ENCODE data around the gene ZNF561. TPM values are rescaled to one million over a fixed set of nuclear protein-coding genes. Genes with fewer than 3 reads are reported as not detected.
"Not testable (repeated sequence)": the region's sequence is repeated elsewhere in the genome, so short reads cannot be mapped to it uniquely, and the experiment has no call there.

Gene ZNF561
- total and polyA plus RNA-seq, 11 donors, result 8.7 to 30.0 (median 19.0) TPM

- H3K27me3 ChIP-seq, result no peaks in the 10 kb centered on the region
- H3K36me3 ChIP-seq, result peaks cover 26 to 62% (median 55%) of the 10 kb centered on the region in 9 donors
- no peak for DNase-seq
- intact Hi-C loops (cut with DNase I), result no loop called here
- no peak for ATAC-seq
- no peaks in the 10 kb centered on the region for H3K4me1 ChIP-seq
- TF ChIP-seq POLR2A (IDR thresholded peaks at IDR 0.05) (no peak), CTCF (IDR thresholded peaks at IDR 0.05) (no peak)
- peaks cover 4 to 99% (median 44%) of the 10 kb centered on the region in 12 donors for H3K9me3 ChIP-seq
- 89 to 97% (median 94%) methylated on average over 5 of the region's 5 CpGs for WGBS, 4 donors
- no peak overlapping the region for H3K27ac ChIP-seq
- no peak overlapping the region for H3K4me3 ChIP-seq
Observed at GRCh38 chr19:9608912-9609311, 12.1 kb downstream of the ZNF561 start.

- H3K9me3 ChIP-seq, result peaks cover 0 to 17% (median 8%) of the 10 kb centered on the region in 12 donors
- intact Hi-C loops (cut with DNase I), result no loop called here
- no peaks in the 10 kb centered on the region for H3K36me3 ChIP-seq
- 82 to 88% (median 87%) methylated on average over 3 of the region's 3 CpGs for whole genome bisulfite sequencing, 4 donors
- H3K27ac ChIP-seq, result no peak overlapping the region
- no peak for ATAC-seq
- DNase-seq, result no peak
- no peaks in the 10 kb centered on the region for H3K4me1 ChIP-seq
- peaks cover 0 to 7% (median 0%) of the 10 kb centered on the region in 9 donors for H3K27me3 ChIP-seq
- TF ChIP-seq POLR2A (IDR thresholded peaks at IDR 0.05), result no peak
- H3K4me3 ChIP-seq, result no peak overlapping the region
Observed at GRCh38 chr19:9597027-9597426, 24.0 kb downstream of the ZNF561 start.

GRCh38 chr19:9586764-9587163 lies 34.3 kb downstream of the ZNF561 start:
- intact Hi-C loops (cut with DNase I), result loop anchor here in 5 of 10 donors (5.0 to 10.0 kb wide), 5 partner anchors 52 to 274 kb away; partner anchors contain the start of genes ZNF266 (in 1 of the 5) and ZNF426 (in 1 of the 5)
- Histone ChIP-seq H3K4me3 (no peak overlapping the region), H3K9me3 (no peaks in the 10 kb centered on the region), H3K36me3 (peaks cover 0 to 7% (median 0%) of the 10 kb centered on the region in 9 donors), H3K27me3 (peaks cover 0 to 19% (median 0%) of the 10 kb centered on the region in 9 donors), H3K27ac (no peak overlapping the region), H3K4me1 (peaks cover 0 to 23% (median 17%) of the 10 kb centered on the region in 12 donors)
- ATAC-seq (peak in 1 of 4 donors; percentile 45), DNase-seq (peak in 4 of 5 donors; percentile 35 to 48 (median 46))
- 15 to 18% (median 16%) methylated on average over 7 of the region's 7 CpGs for WGBS, 4 donors
- TF ChIP-seq POLR2A (IDR thresholded peaks at IDR 0.05), result no peak
- peak; percentile 44 to 72 (median 60) for TF ChIP-seq CTCF (IDR thresholded peaks at IDR 0.05)

- DNase-seq (peak; percentile 87 to 92 (median 90)), ATAC-seq (peak; percentile 93 to 98 (median 97))
- peaks cover 0 to 30% (median 19%) of the 10 kb centered on the region in 12 donors for H3K4me1 ChIP-seq
- peaks cover 0 to 16% (median 4%) of the 10 kb centered on the region in 9 donors for H3K36me3 ChIP-seq
- 0 to 2% (median 0%) methylated on average over 20 to 51 of the region's 51 CpGs for WGBS, 4 donors
- H3K27ac ChIP-seq, result peak within 1 kb of the TSS; percentile 69 to 95 (median 91)
- intact Hi-C loops (cut with DNase I), result loop anchor here in 6 of 10 donors (2.0 to 10.0 kb wide), 8 partner anchors 37 to 442 kb away; partner anchors contain the start of genes ZNF426 (in 2 of the 6), ZNF266 (in 1 of the 6), ZNF317 (in 1 of the 6) and ZNF561 (in 1 of the 6)
- TF ChIP-seq CTCF (IDR thresholded peaks at IDR 0.05), result peak in 2 of 12 donors; percentile 10 to 13
- TF ChIP-seq POLR2A (IDR thresholded peaks at IDR 0.05), result peak in 1 of 2 donors; percentile 38
- H3K4me3 ChIP-seq, result peak within 1 kb of the TSS; percentile 53 to 98 (median 87)
- peaks cover 0 to 14% (median 0%) of the 10 kb centered on the region in 9 donors for H3K27me3 ChIP-seq
- peaks cover 0 to 22% (median 2%) of the 10 kb centered on the region in 12 donors for H3K9me3 ChIP-seq
Observed at GRCh38 chr19:9584073-9584833, 36.8 kb downstream of the ZNF561 start, which contains the start of gene ZNF121. TSS of gene ZNF121 (minus strand) at chr19:9584504. CDS start at chr19:9568097, 16,407 bp downstream.

- H3K4me3 ChIP-seq, H3K27me3 ChIP-seq, DNase-seq, ATAC-seq: not testable (repeated sequence)
- intact Hi-C loops (cut with DNase I), result loop anchor here in 5 of 10 donors (5.0 to 10.0 kb wide), 6 partner anchors 45 to 440 kb away; partner anchors contain the start of genes ZNF426 (in 2 of the 5), ZNF266 (in 1 of the 5) and ZNF317 (in 1 of the 5)
- H3K9me3 ChIP-seq, result peaks cover 0 to 43% (median 14%) of the 10 kb centered on the region in 12 donors
- H3K36me3 ChIP-seq, result peaks cover 0 to 27% (median 7%) of the 10 kb centered on the region in 9 donors
- 82 to 89% (median 87%) methylated on average over 13 of the region's 13 CpGs for WGBS, 4 donors
- H3K27ac ChIP-seq, result peak overlapping the region in 2 of 12 donors; percentile 16 to 28
- peaks cover 0 to 30% (median 19%) of the 10 kb centered on the region in 12 donors for H3K4me1 ChIP-seq
Observed at GRCh38 chr19:9582081-9582725, 38.8 kb downstream of the ZNF561 start.
